GM12874 (cell line): ENCODE data around the gene RAPGEF6.

ENCODE experiments used
- CTCF ChIP-seq: IDR thresholded peaks from 2 replicates; pipeline ENCODE4 v1.5.1; 2011; ENCODE audit warnings: low read depth, mild to moderate bottlenecking, control low read depth, low read length, moderate library complexity; ENCODE audit not compliant: insufficient read depth

Gene RAPGEF6

GRCh38 chr5:131524431-131524830 is 110.6 kb downstream of the RAPGEF6 start:
- TF ChIP-seq CTCF, result no peak

DNA sequence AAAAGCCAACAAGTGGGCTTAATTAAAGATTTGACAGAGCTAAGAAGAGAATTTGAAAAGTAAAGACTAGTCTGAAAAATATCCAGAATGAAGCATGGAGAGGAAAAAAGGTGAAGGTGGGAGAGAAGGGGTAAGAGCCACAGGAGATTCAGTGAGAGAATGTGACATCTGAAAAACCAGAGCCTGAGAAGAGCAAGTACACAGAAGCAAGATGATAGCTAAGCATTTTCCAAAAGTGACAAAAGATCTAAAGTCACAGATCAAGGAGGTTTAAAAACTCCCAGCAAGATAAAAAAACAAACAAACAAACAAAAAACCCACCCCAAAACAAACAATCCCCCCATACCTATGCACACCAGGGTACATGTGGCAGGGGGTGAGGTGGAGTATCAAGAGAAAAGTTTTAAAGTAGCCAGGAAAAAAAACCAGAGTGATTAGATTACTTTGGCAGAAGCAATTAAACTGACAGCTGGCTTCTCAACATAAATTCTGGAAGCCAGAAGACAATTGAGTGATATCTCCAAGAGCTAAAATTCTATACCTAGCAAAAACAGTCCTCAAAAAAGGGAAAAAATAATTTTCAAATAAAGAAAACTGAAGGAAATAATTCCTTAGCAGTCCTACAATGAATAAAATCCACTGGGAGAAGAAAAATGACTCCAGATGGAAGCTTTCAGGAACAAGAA is 111.4 kb downstream of the RAPGEF6 start:
- no peak for TF ChIP-seq CTCF

DNA sequence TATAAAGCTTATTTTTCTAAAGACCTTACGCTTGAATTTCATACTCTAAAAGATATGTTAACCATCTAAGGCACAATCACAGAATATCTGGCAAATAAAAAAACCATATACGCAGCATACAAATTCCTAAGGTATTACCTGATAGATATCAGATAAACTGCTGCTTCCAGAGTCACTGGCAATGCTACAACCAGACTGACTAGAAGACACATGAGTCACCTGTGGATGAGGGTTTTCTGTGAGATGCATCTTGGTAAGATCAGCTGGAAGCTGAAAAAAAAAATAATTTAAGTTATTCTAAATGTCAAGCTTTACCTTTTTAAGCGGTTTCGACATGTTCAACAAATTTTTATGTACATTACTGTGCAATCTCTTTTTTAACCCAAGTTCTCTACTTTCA is 113.8 kb downstream of the RAPGEF6 start:
- no peak for TF ChIP-seq CTCF

DNA sequence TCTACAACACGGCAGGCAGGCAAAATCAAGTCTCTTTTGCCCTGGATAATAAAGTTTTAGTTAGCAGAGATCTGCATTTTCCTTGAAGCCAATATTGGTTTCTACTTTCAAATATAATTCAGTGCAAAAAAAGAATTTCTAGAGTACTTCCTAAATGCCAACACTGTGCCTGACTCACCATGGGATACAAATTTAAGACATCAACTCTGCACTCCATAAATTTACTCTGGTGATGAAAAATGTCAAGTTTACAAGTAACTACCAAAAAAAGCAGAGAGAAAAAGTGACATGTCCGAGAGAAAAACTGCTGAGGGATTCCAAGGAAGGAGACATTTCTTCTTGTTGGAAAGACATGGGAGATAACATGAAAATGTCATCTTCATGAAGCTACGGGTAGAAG is 119.7 kb downstream of the RAPGEF6 start:
- TF ChIP-seq CTCF, result no peak

GRCh38 chr5:131514316-131515283 is 120.4 kb downstream of the RAPGEF6 start:
- TF ChIP-seq CTCF, result no peak

DNA sequence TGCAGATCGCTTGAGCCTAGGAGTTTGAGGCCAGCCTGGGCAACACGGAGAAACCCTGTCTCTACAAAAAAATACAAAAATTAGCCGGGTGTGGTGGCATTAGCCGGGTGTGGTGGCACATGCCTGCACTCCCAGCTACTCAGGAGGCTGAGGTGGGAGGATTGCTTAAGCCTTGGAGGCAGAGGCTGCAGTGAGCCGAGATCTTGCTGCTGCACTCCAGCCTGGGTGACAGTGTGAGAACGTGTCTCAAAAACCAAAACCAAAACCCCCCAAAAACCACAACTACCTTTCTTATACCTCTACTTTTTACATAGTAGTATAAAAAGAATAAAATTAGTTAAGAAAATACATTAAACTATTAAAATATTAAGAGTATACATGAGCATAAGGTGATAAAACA is 121.2 kb downstream of the RAPGEF6 start:
- TF ChIP-seq CTCF, result no peak

GRCh38 chr5:131511934-131512333 is 123.1 kb downstream of the RAPGEF6 start:
- TF ChIP-seq CTCF, result no peak
